Pancreas (tissue), 10 donors: Measurements from ENCODE around the gene SPANXD. TPM values are rescaled to one million over a fixed set of nuclear protein-coding genes. Genes with fewer than 3 reads are reported as not detected.

ENCODE experiments used
- ATAC-seq, 4 donors: fragments of 200-7000 bp; cut with Tn5 transposase; one replicate each; pipeline versions ENCODE4 v1.8.0 to v1.9.1; 2020; ENCODE audit warnings: mild to moderate bottlenecking in 4 of 4, moderate library complexity in 4 of 4
- DNase-seq, 6 donors: peaks; one replicate each; pipeline ENCODE4 v3.0.0-alpha.2; 2020
- FAIRE-seq: peaks from 2 replicates; lab custom pipeline; 2012; peaks lifted over from hg19 to GRCh38; lab: Jason Lieb, UNC
- H3K27ac ChIP-seq, 4 donors: fragments of 200-600 bp; sonication (generic); 1 replicate in 3 of 4; 2 replicates in 1 of 4; pipeline versions ENCODE4 v1.5.0 to v1.8.0; 2020
- H3K27me3 ChIP-seq, 4 donors: fragments of 200-600 bp; one replicate each; pipeline ENCODE4 v1.8.0; 2021
- H3K36me3 ChIP-seq, 3 donors: fragments of 200-600 bp; sonication (generic) in 1 of 3; one replicate each; pipeline versions ENCODE4 v1.5.0 to v1.8.0; 2020 to 2021
- H3K4me1 ChIP-seq, 3 donors: fragments of 200-600 bp; one replicate each; pipeline ENCODE4 v1.8.0; 2021
- H3K4me3 ChIP-seq, 4 donors: fragments of 200-600 bp; sonication (generic) in 2 of 4; one replicate each; pipeline versions ENCODE4 v1.5.0 to v1.8.0; 2020 to 2021
- H3K9me3 ChIP-seq, 4 donors: fragments of 200-600 bp; one replicate each; pipeline ENCODE4 v1.8.0; 2021
- WGBS, 2 donors: extraction: QIAGEN DNeasy Blood & Tissue Kit; methylation state at CpG; one replicate each; pipeline ENCODE4 v1.1.7; 2013; 5-methylcytosine and 5-hydroxymethylcytosine counted together
- intact Hi-C, 3 donors: fragments of 100-400 bp; cut with DNase I; formaldehyde crosslinking; loops; one replicate each; pipeline versions ENCODE4 v1.11.1 to v1.14.2; 2022
- polyA plus RNA-seq, 2 donors: library from polyadenylated mRNA; stranded (reverse); fragments of 200-250 nt; gene quantifications; one replicate each; pipeline ENCODE4 v1.2.3, GENCODE V29; 2013
- total RNA-seq, 6 donors: library from RNA; stranded (reverse); fragmentation: NEBNext Ultra II Directional in 4 of 6; extraction: Animal tissue kit (Norgen Biotek cat#: 25700) in 4 of 6; gene quantifications; one replicate each; pipeline versions ENCODE4 v1.2.1 to v1.2.4, GENCODE V29; 2021 to 2023
- TF ChIP-seq, protein P1 (sequence below), 4 donors: fragments of 200-600 bp; sonication (generic) in 3 of 4; IDR thresholded peaks; one replicate each; pipeline versions ENCODE4 v1.5.0 to v1.8.0; 2021; ENCODE audit warnings: antibody characterized with exemption in 4 of 4
- donor health status: healthy with polysubstance abuse.
- donor health status: DM: no; HTN: no; CAD: no; lungs with moderate emphysema.
- donor health status: DM: no; HTN: no; CAD: no.
- donor health status: control.
- donor health status: control.
- donor health status: Bipolar disorder and iron deficiency.
- donor health status: DM: yes; HTN: yes; CAD: no.
- donor health status: DM: no; HTN: no; CAD: no.
- donor health status: DM: no; HTN: no; CAD: no.
- donor health status: DM: yes; HTN: yes; CAD: no.

SPANXD gene
- total and polyA plus RNA-seq, 8 donors: not detected

DNA sequence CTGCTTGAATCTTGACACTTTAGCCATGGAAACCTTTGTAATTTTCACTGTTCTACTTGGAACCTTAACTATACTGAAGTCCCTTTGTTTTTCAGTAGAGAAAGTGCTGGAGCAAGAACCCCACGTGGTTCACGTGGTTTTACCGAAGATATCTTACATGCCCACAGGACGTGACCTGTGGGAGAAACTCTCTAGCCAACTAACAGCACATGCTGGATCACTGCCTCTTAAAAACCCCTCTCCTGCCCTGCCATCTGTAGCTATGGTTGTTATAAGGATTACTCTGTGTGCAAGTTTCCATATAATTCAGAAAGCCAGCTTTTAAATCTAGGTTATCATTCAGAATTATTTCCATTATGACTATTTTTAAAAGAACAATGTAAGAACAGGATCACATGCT, 30.2 kb downstream of the SPANXD start:
- WGBS, 2 donors: 57 to 59% methylated on average over 4 of the region's 4 CpGs
- intact Hi-C loops: no loop called here
- H3K27ac ChIP-seq: no peak overlapping the region
- no peaks in the 10 kb centered on the region for H3K9me3 ChIP-seq
- FAIRE-seq: no peak
- no peaks in the 10 kb centered on the region for H3K36me3 ChIP-seq
- ATAC-seq: no peak
- H3K4me1 ChIP-seq: no peaks in the 10 kb centered on the region
- no peak for DNase-seq
- H3K27me3 ChIP-seq: no peaks in the 10 kb centered on the region
- no peak overlapping the region for H3K4me3 ChIP-seq
- TF ChIP-seq, protein P1, sequence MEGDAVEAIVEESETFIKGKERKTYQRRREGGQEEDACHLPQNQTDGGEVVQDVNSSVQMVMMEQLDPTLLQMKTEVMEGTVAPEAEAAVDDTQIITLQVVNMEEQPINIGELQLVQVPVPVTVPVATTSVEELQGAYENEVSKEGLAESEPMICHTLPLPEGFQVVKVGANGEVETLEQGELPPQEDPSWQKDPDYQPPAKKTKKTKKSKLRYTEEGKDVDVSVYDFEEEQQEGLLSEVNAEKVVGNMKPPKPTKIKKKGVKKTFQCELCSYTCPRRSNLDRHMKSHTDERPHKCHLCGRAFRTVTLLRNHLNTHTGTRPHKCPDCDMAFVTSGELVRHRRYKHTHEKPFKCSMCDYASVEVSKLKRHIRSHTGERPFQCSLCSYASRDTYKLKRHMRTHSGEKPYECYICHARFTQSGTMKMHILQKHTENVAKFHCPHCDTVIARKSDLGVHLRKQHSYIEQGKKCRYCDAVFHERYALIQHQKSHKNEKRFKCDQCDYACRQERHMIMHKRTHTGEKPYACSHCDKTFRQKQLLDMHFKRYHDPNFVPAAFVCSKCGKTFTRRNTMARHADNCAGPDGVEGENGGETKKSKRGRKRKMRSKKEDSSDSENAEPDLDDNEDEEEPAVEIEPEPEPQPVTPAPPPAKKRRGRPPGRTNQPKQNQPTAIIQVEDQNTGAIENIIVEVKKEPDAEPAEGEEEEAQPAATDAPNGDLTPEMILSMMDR (IDR thresholded peaks at IDR 0.05): no peak

DNA sequence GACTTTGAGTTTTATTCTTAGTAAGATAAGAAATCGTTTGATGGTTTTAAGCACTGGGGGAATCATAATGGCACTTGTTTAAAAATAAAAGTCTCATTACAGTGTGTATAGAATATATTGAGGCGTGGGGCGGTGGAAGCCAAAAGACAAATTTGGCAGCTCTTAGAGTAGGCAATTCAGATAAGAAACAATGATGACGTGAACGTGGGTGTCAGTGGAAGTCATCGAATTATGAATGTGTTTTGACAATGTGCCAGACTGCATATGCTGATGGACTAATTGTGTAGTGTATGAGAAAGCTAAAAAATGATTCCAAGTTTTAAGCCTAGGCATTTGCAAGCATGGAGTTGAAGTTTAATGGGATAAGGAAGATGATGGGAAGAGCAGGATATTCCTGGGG, 35.8 kb downstream of the SPANXD start:
- ATAC-seq (no peak), FAIRE-seq (no peak), DNase-seq (no peak)
- no peaks in the 10 kb centered on the region for H3K9me3 ChIP-seq
- 55 to 64% methylated on average over 6 of the region's 6 CpGs for WGBS, 2 donors
- no peak overlapping the region for H3K4me3 ChIP-seq
- H3K36me3 ChIP-seq: no peaks in the 10 kb centered on the region
- no peak overlapping the region for H3K27ac ChIP-seq
- H3K4me1 ChIP-seq: no peaks in the 10 kb centered on the region
- TF ChIP-seq, protein P1 (IDR thresholded peaks at IDR 0.05): no peak
- peaks cover 0 to 8% (median 0%) of the 10 kb centered on the region in 4 donors for H3K27me3 ChIP-seq
- intact Hi-C loops: no loop called here

DNA sequence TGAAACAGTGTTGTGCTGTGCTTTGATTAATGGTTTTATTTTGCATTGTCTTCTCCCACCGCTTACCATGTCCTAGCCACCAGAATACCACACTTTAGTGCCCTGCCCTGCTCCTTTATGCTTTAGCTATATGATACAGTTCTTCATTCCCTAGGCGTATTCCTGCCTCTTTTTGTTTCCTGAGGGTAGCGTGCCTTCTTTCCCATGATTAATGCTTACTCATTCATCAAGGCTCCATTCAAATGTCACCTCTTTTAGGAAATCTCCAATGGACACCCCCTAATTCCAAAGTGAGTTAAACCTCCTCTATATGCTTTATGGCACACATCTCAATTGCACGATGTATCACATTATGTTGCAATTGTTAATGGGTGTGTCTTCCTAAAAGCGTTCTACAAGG, 46.3 kb downstream of the SPANXD start:
- no peak overlapping the region for H3K27ac ChIP-seq
- no peaks in the 10 kb centered on the region for H3K4me1 ChIP-seq
- TF ChIP-seq, protein P1 (IDR thresholded peaks at IDR 0.05): no peak
- no peak overlapping the region for H3K4me3 ChIP-seq
- H3K36me3 ChIP-seq: no peaks in the 10 kb centered on the region
- ATAC-seq (no peak), DNase-seq (no peak), FAIRE-seq (no peak)
- 63 to 71% methylated on average over 5 of the region's 5 CpGs for WGBS, 2 donors
- no peaks in the 10 kb centered on the region for H3K9me3 ChIP-seq
- intact Hi-C loops: no loop called here
- H3K27me3 ChIP-seq: peaks cover 0 to 6% (median 0%) of the 10 kb centered on the region in 4 donors

Other genes starting within 250 kb of the SPANXD start
- gene SPANXA1, start 114.0 kb downstream of the SPANXD start, total RNA-seq: not detected
- not detected for gene SPANXA1, start 114.0 kb downstream of the SPANXD start, polyA plus RNA-seq
- not detected for gene SPANXA2, start 109.0 kb downstream of the SPANXD start, total RNA-seq
- gene SPANXA2, start 109.0 kb downstream of the SPANXD start, polyA plus RNA-seq: not detected
- gene MAGEC3, start 139.6 kb upstream of the SPANXD start, total RNA-seq: not detected
- under 1 TPM in 1 of 2 donors, not detected in 1; 0.12 TPM for gene MAGEC3, start 139.6 kb upstream of the SPANXD start, polyA plus RNA-seq
- gene MAGEC1, start 205.2 kb upstream of the SPANXD start, total RNA-seq: not detected
- not detected for gene MAGEC1, start 205.2 kb upstream of the SPANXD start, polyA plus RNA-seq